Tibial nerve (tissue), 4 donors: Measurements from ENCODE around the gene MAP10. TPM values are rescaled to one million over a fixed set of nuclear protein-coding genes. Genes with fewer than 3 reads are reported as not detected.

Experiments
- DNase-seq, 2 donors: peaks; one replicate each; pipeline ENCODE4 v3.0.0-alpha.2; 2019; ENCODE audit warnings: low spot score in 2 of 2
- H3K27ac ChIP-seq, 4 donors: fragments of 200-600 bp; sonication (generic) in 3 of 4; one replicate each; pipeline ENCODE4 v1.5.1; 2017 to 2019; ENCODE audit warnings: mild to moderate bottlenecking in 1 of 4
- H3K27me3 ChIP-seq, 2 donors: fragments of 200-600 bp; sonication (generic) in 1 of 2; one replicate each; pipeline versions ENCODE4 v1.5.1 to v1.6.0; 2017 to 2019
- H3K36me3 ChIP-seq, 3 donors: fragments of 200-600 bp; sonication (generic); one replicate each; pipeline ENCODE4 v1.5.1; 2018 to 2019
- H3K4me1 ChIP-seq, 4 donors: fragments of 200-600 bp; sonication (generic) in 3 of 4; one replicate each; pipeline ENCODE4 v1.5.1; 2017 to 2019
- H3K4me3 ChIP-seq, 4 donors: fragments of 200-600 bp; sonication (generic) in 3 of 4; one replicate each; pipeline ENCODE4 v1.5.1; 2017 to 2019; ENCODE audit warnings: mild to moderate bottlenecking in 1 of 4, moderate library complexity in 1 of 4
- H3K9me3 ChIP-seq, 4 donors: fragments of 200-600 bp; sonication (generic) in 3 of 4; one replicate each; pipeline ENCODE4 v1.5.1; 2017 to 2019
- CTCF ChIP-seq, 5 experiments: fragments of 200-600 bp in 3 of 5; fragments of 450-650 bp in 2 of 5; sonication (generic) in 3 of 5; IDR thresholded peaks; one replicate each; pipeline ENCODE4 v1.5.1; 2016 to 2019; ENCODE audit warnings: antibody characterized with exemption in 5 of 5, mild to moderate bottlenecking in 3 of 5, moderate library complexity in 2 of 5
- EP300 ChIP-seq, 2 donors: sonication (generic); formaldehyde crosslinking; IDR thresholded peaks; one replicate each; pipeline ENCODE4 v1.6.1; 2017; ENCODE audit warnings: antibody characterized with exemption in 2 of 2, mild to moderate bottlenecking in 1 of 2
- POLR2A ChIP-seq, 2 donors: fragments of 450-650 bp; IDR thresholded peaks; one replicate each; pipeline ENCODE4 v1.6.1; 2017; ENCODE audit warnings: antibody characterized with exemption in 2 of 2, mild to moderate bottlenecking in 2 of 2, moderate library complexity in 2 of 2
- WGBS, 2 donors: methylation state at CpG; one replicate each; pipeline ENCODE4 v1.1.5; 2018; 5-methylcytosine and 5-hydroxymethylcytosine counted together
- total RNA-seq, 4 donors: library from RNA; depleted of rRNA; stranded (reverse); fragments of >200 nt; gene quantifications; one replicate each; pipeline ENCODE4 v1.1.0, GENCODE V29; 2016

Gene MAP10, protein sequence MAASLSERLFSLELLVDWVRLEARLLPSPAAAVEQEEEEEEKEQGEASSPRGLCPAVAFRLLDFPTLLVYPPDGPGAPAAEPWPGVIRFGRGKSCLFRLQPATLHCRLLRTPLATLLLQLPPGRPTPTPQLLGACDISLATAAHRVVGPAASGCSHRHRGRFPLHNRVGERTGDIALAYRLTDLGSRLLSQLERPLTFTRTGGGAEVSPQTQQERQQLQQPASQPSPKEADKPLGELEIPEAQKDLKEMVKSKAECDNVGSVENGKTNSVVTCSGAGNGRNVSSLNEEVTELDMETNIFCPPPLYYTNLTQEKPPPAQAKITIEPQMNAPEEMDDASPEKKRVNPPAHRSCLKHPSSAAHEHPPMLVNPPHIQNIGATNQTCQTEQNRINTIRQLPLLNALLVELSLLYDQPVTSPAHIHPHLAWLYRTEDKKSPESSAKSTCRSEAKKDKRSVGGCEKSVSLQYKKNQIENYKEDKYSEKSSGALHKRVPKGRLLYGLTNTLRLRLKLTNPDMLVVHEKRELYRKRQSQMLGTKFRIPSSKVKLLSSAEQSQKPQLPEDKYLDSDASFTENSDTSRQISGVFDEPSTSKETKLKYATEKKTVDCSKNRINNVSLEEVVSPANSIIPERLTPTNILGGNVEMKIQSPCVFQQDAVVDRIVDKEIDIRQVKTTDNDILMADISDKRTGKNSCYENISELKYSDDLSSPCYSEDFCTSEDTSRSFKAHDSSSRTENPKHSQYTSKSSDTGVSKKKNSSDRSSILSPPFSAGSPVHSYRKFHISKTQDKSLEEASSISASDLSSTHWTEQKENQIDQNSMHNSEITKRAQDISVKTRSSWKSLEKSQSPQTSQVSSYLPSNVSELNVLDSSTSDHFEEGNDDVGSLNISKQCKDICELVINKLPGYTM
- total RNA-seq, result 1 to 10 TPM; 2.5 to 3.7 (median 3.2) TPM

GRCh38 chr1:232805269-232806185 is at the start of gene MAP10:
Gene MAP10, plus strand, starts transcription at chr1:232805416. Its CDS starts 34 bp downstream, at chr1:232805450.
- DNase-seq, result peak; percentile 16 to 23
- 5 to 15% methylated on average over 68 to 71 of the region's 75 CpGs for WGBS, 2 donors
- peak within 1 kb of the TSS; percentile 12 to 89 (median 76) for H3K27ac ChIP-seq

GRCh38 chr1:232764458-232765251 is 40.6 kb upstream of the MAP10 start:
- DNase-seq, result peak in 1 of 2 donors; percentile 20
- WGBS, 2 donors, result 46 to 50% methylated on average over 4 of the region's 4 CpGs
- H3K9me3 ChIP-seq, result no peaks in the 10 kb centered on the region
- TF ChIP-seq EP300 (IDR thresholded peaks at IDR 0.05) (no peak), CTCF (IDR thresholded peaks at IDR 0.05) (no peak), POLR2A (IDR thresholded peaks at IDR 0.05) (no peak)
- no peaks in the 10 kb centered on the region for H3K36me3 ChIP-seq
- H3K4me1 ChIP-seq, result peaks cover 0 to 17% (median 0%) of the 10 kb centered on the region in 4 donors
- H3K27me3 ChIP-seq, result no peaks in the 10 kb centered on the region
- peak overlapping the region in 1 of 4 donors; percentile 16 for H3K27ac ChIP-seq
- no peak overlapping the region for H3K4me3 ChIP-seq

More at GRCh38 chr1:232805269-232806185, at the start of gene MAP10:
- TF ChIP-seq CTCF (IDR thresholded peaks at IDR 0.05), result no peak
- TF ChIP-seq POLR2A (IDR thresholded peaks at IDR 0.05), result no peak
- TF ChIP-seq EP300 (IDR thresholded peaks at IDR 0.05), result peak in 1 of 2 donors; percentile 16
- Histone ChIP-seq H3K4me1 (peaks cover 0 to 12% (median 4%) of the 10 kb centered on the region in 4 donors), H3K4me3 (peak within 1 kb of the TSS; percentile 52 to 96 (median 72)), H3K36me3 (no peaks in the 10 kb centered on the region), H3K9me3 (peaks cover 0 to 27% (median 0%) of the 10 kb centered on the region in 4 donors), H3K27me3 (no peaks in the 10 kb centered on the region)

GRCh38 chr1:232765542-232765941 is 39.7 kb upstream of the MAP10 start:
- Histone ChIP-seq H3K9me3 (no peaks in the 10 kb centered on the region), H3K27me3 (no peaks in the 10 kb centered on the region), H3K4me1 (peaks cover 0 to 17% (median 0%) of the 10 kb centered on the region in 4 donors), H3K27ac (peak overlapping the region in 1 of 4 donors; percentile 16), H3K36me3 (no peaks in the 10 kb centered on the region), H3K4me3 (no peak overlapping the region)
- WGBS, 2 donors, result 58 to 64% methylated on average over 6 of the region's 6 CpGs
- no peak for DNase-seq
- TF ChIP-seq EP300 (IDR thresholded peaks at IDR 0.05) (no peak), POLR2A (IDR thresholded peaks at IDR 0.05) (no peak)

- no peaks in the 10 kb centered on the region for H3K9me3 ChIP-seq
- no peak overlapping the region for H3K4me3 ChIP-seq
- H3K27ac ChIP-seq, result peak overlapping the region in 3 of 4 donors; percentile 39 to 70 (median 58)
- TF ChIP-seq EP300 (IDR thresholded peaks at IDR 0.05) (no peak), POLR2A (IDR thresholded peaks at IDR 0.05) (no peak), CTCF (IDR thresholded peaks at IDR 0.05) (no peak)
- H3K4me1 ChIP-seq, result peaks cover 0 to 17% (median 0%) of the 10 kb centered on the region in 4 donors
- DNase-seq, result no peak
- no peaks in the 10 kb centered on the region for H3K27me3 ChIP-seq
- no peaks in the 10 kb centered on the region for H3K36me3 ChIP-seq
- WGBS, 2 donors, result 61 to 64% methylated on average over 8 of the region's 8 CpGs
These were observed 38.9 kb upstream of the MAP10 start for GRCh38 chr1:232766241-232766890.
